Lower leg skin (tissue), 3 donors: ENCODE data around the gene NUDC.

ENCODE experiments used
- CTCF ChIP-seq, 3 donors: fragments of 450-650 bp; IDR thresholded peaks; one replicate each; pipeline ENCODE4 v1.5.1; 2016; ENCODE audit warnings: antibody characterized with exemption in 3 of 3, mild to moderate bottlenecking in 3 of 3, moderate library complexity in 2 of 3
- POLR2A ChIP-seq, 2 donors: fragments of 450-650 bp; IDR thresholded peaks; one replicate each; pipeline ENCODE4 v1.6.1; 2016 to 2017; ENCODE audit warnings: antibody characterized with exemption in 2 of 2, mild to moderate bottlenecking in 1 of 2, moderate library complexity in 1 of 2

- TF ChIP-seq CTCF (IDR thresholded peaks at IDR 0.05) = no peak
- no peak for TF ChIP-seq POLR2A (IDR thresholded peaks at IDR 0.05)
Measured at GRCh38 chr1:26877326-26877725, 44.2 kb upstream of the NUDC start.
